GM12878 (cell line): ENCODE data around the gene AMH. TPM values are rescaled to one million over a fixed set of nuclear protein-coding genes. Genes with fewer than 3 reads are reported as not detected.

Experiments used
- ATAC-seq: fragments of 200-7000 bp; cut with Tn5 transposase; 3 replicates; pipeline ENCODE4 v1.9.1; 2020; ENCODE audit warnings: mild to moderate bottlenecking, moderate library complexity
- BruUV-seq: library from RNA; stranded (reverse); fragments of 400-500 nt; replicated peaks from 2 replicates; lab custom pipeline; 2021; lab: Mats Ljungman, UMichigan
- CTCF ChIA-PET: fragments of 300-600 bp; sonication (Branson Sonifier 250); formaldehyde crosslinking; extraction: SDS; loops from one replicate; lab custom pipeline; 2021; ENCODE audit warnings: inconsistent platforms; lab: Yijun Ruan, JAX
- POLR2A ChIA-PET: fragments of 350-600 bp; formaldehyde crosslinking; extraction: SDS; loops from one replicate; lab custom pipeline; 2021; ENCODE audit warnings: inconsistent platforms; lab: Charles Lee
- RAD21 ChIA-PET: fragments of 300-600 bp; sonication (Branson Sonifier 250); formaldehyde crosslinking; loops from one replicate; lab custom pipeline; 2023; ENCODE audit warnings: antibody characterized with exemption; ENCODE audit not compliant: unreplicated experiment; lab: Charles Lee
- SMC1A ChIA-PET: fragments of 300-600 bp; sonication (Branson Sonifier 250); formaldehyde crosslinking; loops from one replicate; lab custom pipeline; 2023; ENCODE audit not compliant: unreplicated experiment, uncharacterized antibody; lab: Charles Lee
- DNase-seq: peaks from one replicate; pipeline ENCODE4 v3.0.0-alpha.2; 2011; ENCODE audit warnings: low read depth, low spot score
- FAIRE-seq: peaks from 3 replicates; lab custom pipeline; 2011; peaks lifted over from hg19 to GRCh38; lab: Jason Lieb, UNC
- H2AFZ ChIP-seq: 2 replicates; pipeline ENCODE4 v1.6.0; 2011; ENCODE audit warnings: low read depth, low read length, control low read depth; ENCODE audit not compliant: control insufficient read depth
- H3K27ac ChIP-seq: 2 replicates; pipeline ENCODE4 v1.5.1; 2011; ENCODE audit warnings: control low read depth; ENCODE audit not compliant: control insufficient read depth, insufficient read depth
- H3K27me3 ChIP-seq, 2 experiments: replicated peaks in 1 of 2; 2 replicates each; pipeline versions ENCODE4 v1.6.0 to v1.6.1; 2011; ENCODE audit warnings: low read length in 1 of 2; ENCODE audit not compliant: control insufficient read depth in 2 of 2, insufficient read depth in 2 of 2
- H3K36me3 ChIP-seq, 2 experiments: 2 replicates each; pipeline ENCODE4 v1.5.1; 2011; ENCODE audit warnings: low read length in 1 of 2; ENCODE audit not compliant: control insufficient read depth in 2 of 2, insufficient read depth in 2 of 2
- H3K4me1 ChIP-seq: 2 replicates; pipeline ENCODE4 v1.6.1; 2011; ENCODE audit warnings: mild to moderate bottlenecking, low read length, moderate library complexity, mixed read lengths; ENCODE audit not compliant: control insufficient read depth, insufficient read depth
- H3K4me2 ChIP-seq: 2 replicates; pipeline ENCODE4 v1.6.0; 2011; ENCODE audit warnings: control low read depth; ENCODE audit not compliant: control insufficient read depth, insufficient read depth
- H3K4me3 ChIP-seq: fragments of 200-600 bp; sonication (generic); 2 replicates; pipeline ENCODE4 v1.5.1; 2016
- H3K79me2 ChIP-seq: 2 replicates; pipeline ENCODE4 v1.6.0; 2011; ENCODE audit warnings: low read length; ENCODE audit not compliant: control insufficient read depth, insufficient read depth
- H3K9ac ChIP-seq: 2 replicates; pipeline ENCODE4 v1.8.0; 2011; ENCODE audit warnings: low read length, control low read depth, mixed read lengths; ENCODE audit not compliant: control insufficient read depth, insufficient read depth
- H3K9me3 ChIP-seq: replicated peaks from 3 replicates; pipeline ENCODE4 v1.5.1; 2011; ENCODE audit warnings: mild to moderate bottlenecking, low read length; ENCODE audit not compliant: control insufficient read depth, insufficient read depth
- H4K20me1 ChIP-seq: 2 replicates; pipeline ENCODE4 v1.6.0; 2011; ENCODE audit not compliant: control insufficient read depth, insufficient read depth
- ATF2 ChIP-seq: IDR thresholded peaks from 2 replicates; pipeline ENCODE4 v1.6.1; 2012; ENCODE audit warnings: low read length, inconsistent platforms
- ATF7 ChIP-seq: fragments of 450-650 bp; IDR thresholded peaks from 2 replicates; pipeline ENCODE4 v1.6.1; 2016; ENCODE audit warnings: low read depth, mild to moderate bottlenecking
- E2F4 ChIP-seq: IDR thresholded peaks from 2 replicates; pipeline ENCODE4 v1.6.1; 2012; ENCODE audit warnings: low read depth, low read length, improper control_type of control experiment
- EED ChIP-seq: sonication (generic); IDR thresholded peaks from 2 replicates; pipeline ENCODE4 v1.6.1; 2016; ENCODE audit warnings: antibody characterized with exemption, low read depth
- EP300 ChIP-seq, 2 experiments: fragments of 150-350 bp in 1 of 2; IDR thresholded peaks; 2 replicates each; pipeline ENCODE4 v1.6.1; 2011 to 2012; ENCODE audit warnings: low read depth in 2 of 2, low read length in 2 of 2, borderline replicate concordance in 1 of 2, improper control_type of control experiment in 1 of 2, inconsistent platforms in 1 of 2; ENCODE audit not compliant: control insufficient read depth in 1 of 2
- HCFC1 ChIP-seq: fragments of 150-350 bp; IDR thresholded peaks from 2 replicates; pipeline ENCODE4 v1.6.1; 2014; ENCODE audit warnings: low read length
- IKZF1 ChIP-seq: fragments of 450-650 bp; conservative IDR thresholded peaks from 2 replicates; pipeline ENCODE4 v1.6.1; 2017; ENCODE audit warnings: antibody characterized with exemption, mild to moderate bottlenecking
- JUND ChIP-seq: IDR thresholded peaks from 2 replicates; pipeline ENCODE4 v1.6.1; 2012; ENCODE audit warnings: low read depth, mild to moderate bottlenecking, low read length, improper control_type of control experiment, moderate library complexity
- NFIC ChIP-seq: IDR thresholded peaks from 2 replicates; pipeline ENCODE4 v1.6.1; 2012; ENCODE audit warnings: low read depth, mild to moderate bottlenecking, inconsistent platforms, low read length, moderate library complexity
- NKRF ChIP-seq: fragments of 450-650 bp; conservative IDR thresholded peaks from 2 replicates; pipeline ENCODE4 v1.6.1; 2017; ENCODE audit warnings: mild to moderate bottlenecking, moderate library complexity
- PAX5 ChIP-seq: IDR thresholded peaks from 2 replicates; pipeline ENCODE4 v1.6.1; 2011; ENCODE audit warnings: low read depth, low read length, borderline replicate concordance
- PBX3 ChIP-seq: IDR thresholded peaks from 2 replicates; pipeline ENCODE4 v1.6.1; 2011; ENCODE audit warnings: mild to moderate bottlenecking, low read depth, low read length, moderate library complexity; ENCODE audit not compliant: insufficient replicate concordance
- PML ChIP-seq: IDR thresholded peaks from 2 replicates; pipeline ENCODE4 v1.6.1; 2012; ENCODE audit warnings: low read length, inconsistent platforms
- RUNX3 ChIP-seq: IDR thresholded peaks from 2 replicates; pipeline ENCODE4 v1.6.1; 2012; ENCODE audit warnings: low read length, inconsistent platforms
- SKIL ChIP-seq: fragments of 450-650 bp; IDR thresholded peaks from 2 replicates; pipeline ENCODE4 v1.6.1; 2017; ENCODE audit warnings: mild to moderate bottlenecking, low read depth, inconsistent platforms; ENCODE audit not compliant: poor library complexity, severe bottlenecking
- WGBS: methylation state at CpG from one replicate; pipeline ENCODE4 v1.1.6; 2016; ENCODE audit warnings: low lambda C conversion rate; ENCODE audit not compliant: insufficient replicate concordance, insufficient coverage; ENCODE audit errors: missing lambda C conversion rate; 5-methylcytosine and 5-hydroxymethylcytosine counted together
- in situ Hi-C: fragments of 300-500 bp; cut with MboI; formaldehyde crosslinking; loops from 9 replicates; pipeline ENCODE4 v1.14.3; 2018; ENCODE audit warnings: mixed read lengths
- intact Hi-C: fragments of 100-400 bp; cut with micrococcal nuclease; formaldehyde crosslinking; loops from one replicate; pipeline ENCODE4 v1.14.2; 2022; ENCODE audit not compliant: unreplicated experiment
- polyA plus RNA-seq, 11 experiments: library from polyadenylated mRNA; depleted of rRNA in 4 of 11; unstranded in 6 of 11; stranded (reverse) in 5 of 11; fragments of >200 nt; fragmentation: Nextera tagmentation in 4 of 11; fragmentation: Illumina TruSeq in 1 of 11; extraction: Ambion mirVana in 4 of 11; extraction: Trizol in 1 of 11; gene quantifications; 1 replicate in 1 of 11; 2 replicates in 10 of 11; pipeline versions ENCODE4 v1.2.1 to v1.2.3, GENCODE V29; 2011 to 2016; ENCODE audit warnings: inconsistent platforms in 2 of 11, missing spikeins in 2 of 11, low read depth in 1 of 11
- total RNA-seq, 4 experiments: library from RNA; depleted of rRNA in 3 of 4; stranded (reverse); fragments of >200 nt in 3 of 4; fragmentation: Illumina TruSeq in 1 of 4; extraction: Trizol in 1 of 4; gene quantifications; 2 replicates each; pipeline versions ENCODE4 v1.2.1 to v1.2.3, GENCODE V29; 2013 to 2021

Gene AMH
- total and polyA plus RNA-seq, 10 of the 15 experiments (the other 5 are each of a cell fraction or from before 2014, with no cell fraction given), result 0.17 to 3.5 (median 0.81) TPM; not detected in 4

GRCh38 chr19:2260341-2260805 is 11.2 kb downstream of the AMH start:
- no TSS peak for BruUV-seq
- intact Hi-C loops, result loop anchor here (10.0 kb wide), 1 partner anchor 166 kb away; the partner anchor contains the start of genes IZUMO4 and MOB3A
- TF ChIP-seq HCFC1 (no peak), IKZF1 (peak; percentile 74), EP300 (IDR thresholded peaks at IDR 0.05; ENCODE audit: borderline replicate concordance in 1 of 2, control insufficient read depth in 1 of 2, low read depth in 2 of 2, low read length in 2 of 2) (peak in 1 of 2 experiments; percentile 47; a peak in 2 of 4 replicates), ATF2 (peak; percentile 85), ATF7 (peak; percentile 96), SKIL (peak; percentile 68), PBX3 (no peak), EED (peak; percentile 59), E2F4 (no peak), NKRF (no peak), NFIC (peak; percentile 31; the same call in 1 of the 2 replicates), RUNX3 (peak; percentile 96), PAX5 (no peak), JUND (peak; percentile 30; the same call in 1 of the 2 replicates), PML (no peak)

More at GRCh38 chr19:2260341-2260805, 11.2 kb downstream of the AMH start:
- H3K4me2 ChIP-seq, result peak overlapping the region; percentile 38; the same call in 1 of the 2 replicates
- DNase-seq, result no peak
- peaks cover 19% of the 10 kb centered on the region for H3K4me1 ChIP-seq
- ChIA-PET RAD21 (interaction anchor here (0.8 to 5.4 kb wide), 7 partner anchors 11 to 108 kb away, joined by 3 to 72 read pairs (median 3); partner anchors contain the start of gene SF3A2), SMC1A (interaction anchor here (0.7 to 5.4 kb wide), 7 partner anchors 21 to 352 kb away, joined by 3 to 46 read pairs (median 3); partner anchors contain the start of gene PLEKHJ1), POLR2A (interaction anchor here (0.5 to 4.7 kb wide), 8 partner anchors 11 to 174 kb away, joined by 3 to 54 read pairs (median 4); partner anchors contain the start of genes PLEKHJ1 and TIMM13), CTCF (interaction anchor here (0.9 to 6.7 kb wide), 6 partner anchors 14 to 105 kb away, joined by 4 to 130 read pairs (median 12); partner anchors contain the start of gene PLEKHJ1)
- H4K20me1 ChIP-seq, result no peaks in the 10 kb centered on the region
- no peak overlapping the region for H2AFZ ChIP-seq
- peak; percentile 64 for ATAC-seq
- WGBS, result 26% methylated on average over 11 of the region's 11 CpGs
- in situ Hi-C loops, result no loop called here
- no peaks in the 10 kb centered on the region for H3K9me3 ChIP-seq
- H3K79me2 ChIP-seq, result no peaks in the 10 kb centered on the region
- no peaks in the 10 kb centered on the region; a peak in 1 of 4 replicates for H3K27me3 ChIP-seq
- no peak overlapping the region for H3K9ac ChIP-seq
- H3K27ac ChIP-seq, result no peak overlapping the region
- no peaks in the 10 kb centered on the region for H3K36me3 ChIP-seq
- FAIRE-seq, result no peak
- no peak overlapping the region for H3K4me3 ChIP-seq
